SK-N-SH (cell line): ENCODE results near the gene IFNA16.

ENCODE experiments used
- MAX ChIP-seq: IDR thresholded peaks from 2 replicates; pipeline ENCODE4 v1.4.0; 2012; ENCODE audit warnings: low read depth
- MXI1 ChIP-seq: IDR thresholded peaks from 2 replicates; pipeline ENCODE4 v1.6.1; 2012; ENCODE audit warnings: mild to moderate bottlenecking, low read depth, low read length, improper control_type of control experiment
- TEAD4 ChIP-seq: IDR thresholded peaks from 2 replicates; pipeline ENCODE4 v1.4.0; 2012; ENCODE audit warnings: mild to moderate bottlenecking, borderline replicate concordance; ENCODE audit not compliant: insufficient read depth
- ZBTB33 ChIP-seq: IDR thresholded peaks from 2 replicates; pipeline ENCODE4 v1.4.0; 2012; ENCODE audit warnings: low read depth, borderline replicate concordance
- TF ChIP-seq, protein P1 (sequence below): fragments of 200-600 bp; sonication (generic); IDR thresholded peaks from 2 replicates; pipeline ENCODE4 v1.6.1; 2017; ENCODE audit warnings: antibody characterized with exemption, mild to moderate bottlenecking, moderate library complexity

DNA sequence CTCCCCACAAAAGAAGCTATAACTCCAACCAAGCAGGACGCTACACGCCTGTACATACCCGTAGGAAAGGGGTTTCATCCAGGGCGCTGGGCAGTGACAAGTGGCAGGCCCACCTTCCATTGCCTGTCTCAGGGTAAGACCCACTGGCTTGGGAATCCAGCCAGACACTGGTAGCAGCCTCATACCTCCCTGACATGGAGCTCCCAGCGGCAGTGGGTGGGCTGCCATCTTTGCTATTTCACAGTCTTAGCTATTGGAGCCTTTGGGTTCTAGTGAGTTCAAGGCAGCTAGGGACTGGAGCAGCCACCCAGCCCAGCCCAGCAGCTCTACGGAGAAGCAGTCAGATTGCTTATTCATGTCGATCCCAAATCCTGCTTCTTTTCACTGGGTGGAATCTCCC, 6.8 kb downstream of the IFNA16 start:
- TF ChIP-seq TEAD4, result no peak
- TF ChIP-seq MAX, result no peak
- TF ChIP-seq MXI1, result no peak
- TF ChIP-seq, protein P1, sequence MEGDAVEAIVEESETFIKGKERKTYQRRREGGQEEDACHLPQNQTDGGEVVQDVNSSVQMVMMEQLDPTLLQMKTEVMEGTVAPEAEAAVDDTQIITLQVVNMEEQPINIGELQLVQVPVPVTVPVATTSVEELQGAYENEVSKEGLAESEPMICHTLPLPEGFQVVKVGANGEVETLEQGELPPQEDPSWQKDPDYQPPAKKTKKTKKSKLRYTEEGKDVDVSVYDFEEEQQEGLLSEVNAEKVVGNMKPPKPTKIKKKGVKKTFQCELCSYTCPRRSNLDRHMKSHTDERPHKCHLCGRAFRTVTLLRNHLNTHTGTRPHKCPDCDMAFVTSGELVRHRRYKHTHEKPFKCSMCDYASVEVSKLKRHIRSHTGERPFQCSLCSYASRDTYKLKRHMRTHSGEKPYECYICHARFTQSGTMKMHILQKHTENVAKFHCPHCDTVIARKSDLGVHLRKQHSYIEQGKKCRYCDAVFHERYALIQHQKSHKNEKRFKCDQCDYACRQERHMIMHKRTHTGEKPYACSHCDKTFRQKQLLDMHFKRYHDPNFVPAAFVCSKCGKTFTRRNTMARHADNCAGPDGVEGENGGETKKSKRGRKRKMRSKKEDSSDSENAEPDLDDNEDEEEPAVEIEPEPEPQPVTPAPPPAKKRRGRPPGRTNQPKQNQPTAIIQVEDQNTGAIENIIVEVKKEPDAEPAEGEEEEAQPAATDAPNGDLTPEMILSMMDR, result no peak
- no peak for TF ChIP-seq ZBTB33
